ENCODE results near the gene POMT1. TPM values are rescaled to one million over a fixed set of nuclear protein-coding genes. Genes with fewer than 3 reads are reported as not detected.

The POMT1 gene
- total and polyA plus RNA-seq, 2 experiments from 2014 or later, result 20.2 to 32.4 TPM

- TF ChIP-seq CTCF (conservative IDR thresholded peaks at IDR 0.05; ENCODE audit: low read depth in 2 of 2) (no peak), JUNB (IDR thresholded peaks at IDR 0.05; ENCODE audit: unreplicated experiment) (no peak), POLR2AphosphoS5 (IDR thresholded peaks at IDR 0.05; ENCODE audit: low read depth) (no peak)
- TF ChIP-seq, protein P1, sequence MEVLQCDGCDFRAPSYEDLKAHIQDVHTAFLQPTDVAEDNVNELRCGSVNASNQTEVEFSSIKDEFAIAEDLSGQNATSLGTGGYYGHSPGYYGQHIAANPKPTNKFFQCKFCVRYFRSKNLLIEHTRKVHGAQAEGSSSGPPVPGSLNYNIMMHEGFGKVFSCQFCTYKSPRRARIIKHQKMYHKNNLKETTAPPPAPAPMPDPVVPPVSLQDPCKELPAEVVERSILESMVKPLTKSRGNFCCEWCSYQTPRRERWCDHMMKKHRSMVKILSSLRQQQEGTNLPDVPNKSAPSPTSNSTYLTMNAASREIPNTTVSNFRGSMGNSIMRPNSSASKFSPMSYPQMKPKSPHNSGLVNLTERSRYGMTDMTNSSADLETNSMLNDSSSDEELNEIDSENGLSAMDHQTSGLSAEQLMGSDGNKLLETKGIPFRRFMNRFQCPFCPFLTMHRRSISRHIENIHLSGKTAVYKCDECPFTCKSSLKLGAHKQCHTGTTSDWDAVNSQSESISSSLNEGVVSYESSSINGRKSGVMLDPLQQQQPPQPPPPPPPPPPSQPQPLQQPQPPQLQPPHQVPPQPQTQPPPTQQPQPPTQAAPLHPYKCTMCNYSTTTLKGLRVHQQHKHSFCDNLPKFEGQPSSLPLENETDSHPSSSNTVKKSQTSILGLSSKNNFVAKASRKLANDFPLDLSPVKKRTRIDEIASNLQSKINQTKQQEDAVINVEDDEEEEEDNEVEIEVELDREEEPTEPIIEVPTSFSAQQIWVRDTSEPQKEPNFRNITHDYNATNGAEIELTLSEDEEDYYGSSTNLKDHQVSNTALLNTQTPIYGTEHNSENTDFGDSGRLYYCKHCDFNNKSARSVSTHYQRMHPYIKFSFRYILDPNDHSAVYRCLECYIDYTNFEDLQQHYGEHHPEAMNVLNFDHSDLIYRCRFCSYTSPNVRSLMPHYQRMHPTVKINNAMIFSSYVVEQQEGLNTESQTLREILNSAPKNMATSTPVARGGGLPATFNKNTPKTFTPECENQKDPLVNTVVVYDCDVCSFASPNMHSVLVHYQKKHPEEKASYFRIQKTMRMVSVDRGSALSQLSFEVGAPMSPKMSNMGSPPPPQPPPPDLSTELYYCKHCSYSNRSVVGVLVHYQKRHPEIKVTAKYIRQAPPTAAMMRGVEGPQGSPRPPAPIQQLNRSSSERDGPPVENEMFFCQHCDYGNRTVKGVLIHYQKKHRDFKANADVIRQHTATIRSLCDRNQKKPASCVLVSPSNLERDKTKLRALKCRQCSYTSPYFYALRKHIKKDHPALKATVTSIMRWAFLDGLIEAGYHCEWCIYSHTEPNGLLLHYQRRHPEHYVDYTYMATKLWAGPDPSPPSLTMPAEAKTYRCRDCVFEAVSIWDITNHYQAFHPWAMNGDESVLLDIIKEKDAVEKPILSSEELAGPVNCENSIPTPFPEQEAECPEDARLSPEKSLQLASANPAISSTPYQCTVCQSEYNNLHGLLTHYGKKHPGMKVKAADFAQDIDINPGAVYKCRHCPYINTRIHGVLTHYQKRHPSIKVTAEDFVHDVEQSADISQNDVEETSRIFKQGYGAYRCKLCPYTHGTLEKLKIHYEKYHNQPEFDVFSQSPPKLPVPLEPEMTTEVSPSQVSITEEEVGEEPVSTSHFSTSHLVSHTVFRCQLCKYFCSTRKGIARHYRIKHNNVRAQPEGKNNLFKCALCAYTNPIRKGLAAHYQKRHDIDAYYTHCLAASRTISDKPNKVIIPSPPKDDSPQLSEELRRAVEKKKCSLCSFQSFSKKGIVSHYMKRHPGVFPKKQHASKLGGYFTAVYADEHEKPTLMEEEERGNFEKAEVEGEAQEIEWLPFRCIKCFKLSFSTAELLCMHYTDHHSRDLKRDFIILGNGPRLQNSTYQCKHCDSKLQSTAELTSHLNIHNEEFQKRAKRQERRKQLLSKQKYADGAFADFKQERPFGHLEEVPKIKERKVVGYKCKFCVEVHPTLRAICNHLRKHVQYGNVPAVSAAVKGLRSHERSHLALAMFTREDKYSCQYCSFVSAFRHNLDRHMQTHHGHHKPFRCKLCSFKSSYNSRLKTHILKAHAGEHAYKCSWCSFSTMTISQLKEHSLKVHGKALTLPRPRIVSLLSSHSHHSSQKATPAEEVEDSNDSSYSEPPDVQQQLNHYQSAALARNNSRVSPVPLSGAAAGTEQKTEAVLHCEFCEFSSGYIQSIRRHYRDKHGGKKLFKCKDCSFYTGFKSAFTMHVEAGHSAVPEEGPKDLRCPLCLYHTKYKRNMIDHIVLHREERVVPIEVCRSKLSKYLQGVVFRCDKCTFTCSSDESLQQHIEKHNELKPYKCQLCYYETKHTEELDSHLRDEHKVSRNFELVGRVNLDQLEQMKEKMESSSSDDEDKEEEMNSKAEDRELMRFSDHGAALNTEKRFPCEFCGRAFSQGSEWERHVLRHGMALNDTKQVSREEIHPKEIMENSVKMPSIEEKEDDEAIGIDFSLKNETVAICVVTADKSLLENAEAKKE (CRISPR knock-in tag; IDR thresholded peaks at IDR 0.05), result no peak
Observed at GRCh38 chr9:131524665-131525315, 22.1 kb downstream of the POMT1 start (continued).

DNA sequence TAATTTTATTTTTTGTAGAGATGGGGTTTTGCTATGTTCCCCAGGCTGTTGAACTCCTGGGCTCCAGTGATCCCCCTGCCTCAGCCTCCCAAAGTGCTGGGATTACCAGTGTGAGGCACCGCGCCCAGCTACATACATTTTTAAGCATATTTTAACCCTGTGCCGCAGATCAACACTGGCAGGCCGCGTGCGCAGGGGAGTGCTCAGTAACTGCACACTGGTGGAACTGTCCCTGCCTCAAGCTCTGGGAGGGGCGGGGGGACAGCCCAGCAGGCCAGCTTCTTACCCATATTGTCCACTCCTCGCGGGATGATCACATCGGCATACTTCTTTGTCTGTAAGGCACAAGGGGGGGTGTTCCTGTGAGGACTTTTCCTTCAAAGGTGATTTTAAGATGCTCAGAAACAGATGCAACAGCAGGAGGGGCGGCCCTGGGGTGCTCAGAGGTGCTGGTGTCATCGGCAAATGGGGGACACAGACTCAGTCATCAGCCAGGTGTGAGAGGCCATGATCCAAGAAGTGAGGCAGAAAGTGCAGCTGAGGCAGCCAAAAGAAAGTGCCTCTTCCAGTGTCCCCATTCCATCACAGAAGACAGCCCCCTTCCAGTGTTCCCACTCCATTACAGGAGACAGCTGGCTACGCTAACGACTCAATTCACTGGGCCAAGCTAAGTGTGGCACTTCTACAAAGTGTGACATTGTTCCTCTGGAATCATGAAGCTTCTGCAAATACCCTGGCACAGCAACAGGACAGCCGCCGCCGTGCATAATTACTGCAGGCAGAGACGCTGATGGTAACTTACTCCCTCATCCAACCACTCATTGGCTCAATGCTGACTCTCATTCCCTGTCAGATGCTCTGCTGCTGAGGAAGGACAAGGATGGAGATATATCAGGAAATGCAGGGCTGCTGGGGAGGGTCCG lies 23.2 kb downstream of the POMT1 start:
- Histone ChIP-seq H2AFZ (no peak overlapping the region), H3K79me2 (replicated peaks; ENCODE audit: insufficient read depth) (peaks cover 6% of the 10 kb centered on the region; the same call in 1 of the 2 replicates), H3F3A (replicated peaks; ENCODE audit: low read depth) (0 out of 2 replicates have a peak, but pooled peaks cover 7% of the 10 kb centered on the region), H4K20me1 (replicated peaks; ENCODE audit: insufficient read depth) (no peaks in the 10 kb centered on the region; the same call in 1 of the 2 replicates), H3K4me2 (no peak overlapping the region), H3K4me1 (ENCODE audit: insufficient read depth) (0 out of 2 replicates have a peak, but pooled peaks cover 4% of the 10 kb centered on the region), H3K9me2 (ENCODE audit: insufficient read depth) (no peaks in the 10 kb centered on the region), H3K36me3 (ENCODE audit: insufficient read depth) (peaks cover 14% of the 10 kb centered on the region; the same call in 1 of the 2 replicates), H3K4me3 (no peak overlapping the region), H3K27me3 (ENCODE audit: insufficient read depth) (no peaks in the 10 kb centered on the region), H3K27ac (ENCODE audit: low read depth) (no peak overlapping the region)
- no peak for ATAC-seq
- H3K4me1 Mint-ChIP-seq, result peaks cover 6% of the 10 kb centered on the region; the same call in 2 of the 3 replicates
- no peak overlapping the region for H3K4me3 Mint-ChIP-seq
- H3K27ac Mint-ChIP-seq, result no peak overlapping the region
- H3K9me3 Mint-ChIP-seq, result no peaks in the 10 kb centered on the region
- DNase-seq (ENCODE audit: low spot score), result no peak
- TF ChIP-seq CTCF (conservative IDR thresholded peaks at IDR 0.05; ENCODE audit: low read depth in 2 of 2), result no peak
- peaks cover 16% of the 10 kb centered on the region for H3K27me3 Mint-ChIP-seq (ENCODE audit: insufficient read depth, low read depth, poor library complexity)
- H3K36me3 Mint-ChIP-seq (ENCODE audit: low read depth), result peaks cover 78% of the 10 kb centered on the region

Data from GM23338 (cell line).